HG03025 (cell line): ENCODE data around the gene CCDC187.

ENCODE experiments used
- ATAC-seq: cut with Tn5 transposase; IDR thresholded peaks from one replicate; pipeline ENCODE4 v1.9.1; 2021; ENCODE audit warnings: mild to moderate bottlenecking, moderate library complexity; ENCODE audit not compliant: unreplicated experiment, low FRiP score

Gene CCDC187

GRCh38 chr9:136300866-136301265 lies 3.0 kb downstream of the CCDC187 start:
- ATAC-seq: no peak

- no peak for ATAC-seq
Observed at GRCh38 chr9:136300016-136300545, 3.8 kb downstream of the CCDC187 start.

- ATAC-seq: no peak
Observed at GRCh38 chr9:136299541-136299940, 4.4 kb downstream of the CCDC187 start.

GRCh38 chr9:136299116-136299515 lies 4.8 kb downstream of the CCDC187 start:
- no peak for ATAC-seq

- no peak for ATAC-seq
Observed at GRCh38 chr9:136297766-136298735, 5.8 kb downstream of the CCDC187 start.

- ATAC-seq: no peak
Observed at GRCh38 chr9:136297016-136297691, 6.7 kb downstream of the CCDC187 start.

- ATAC-seq: no peak
Observed at GRCh38 chr9:136296434-136297015, 7.4 kb downstream of the CCDC187 start.

GRCh38 chr9:136295542-136296433 lies 8.1 kb downstream of the CCDC187 start:
- no peak for ATAC-seq

- ATAC-seq: no peak
Observed at GRCh38 chr9:136295055-136295454, 8.8 kb downstream of the CCDC187 start.

- ATAC-seq: no peak
Observed at GRCh38 chr9:136294437-136294836, 9.5 kb downstream of the CCDC187 start.

GRCh38 chr9:136293476-136294077 lies 10.3 kb downstream of the CCDC187 start:
- no peak for ATAC-seq

GRCh38 chr9:136292591-136293448 lies 11.1 kb downstream of the CCDC187 start:
- no peak for ATAC-seq

GRCh38 chr9:136292026-136292538 lies 11.8 kb downstream of the CCDC187 start:
- ATAC-seq: no peak

- ATAC-seq: no peak
Observed at GRCh38 chr9:136291306-136292025, 12.4 kb downstream of the CCDC187 start.

- no peak for ATAC-seq
Observed at GRCh38 chr9:136290508-136291000, 13.3 kb downstream of the CCDC187 start.

GRCh38 chr9:136289651-136290507 lies 14.0 kb downstream of the CCDC187 start:
- ATAC-seq: no peak
